K562 (cell line): ENCODE results near the gene DNAAF8. TPM values are rescaled to one million over a fixed set of nuclear protein-coding genes. Genes with fewer than 3 reads are reported as not detected.
"Not testable (repeated sequence)": the region's sequence is repeated elsewhere in the genome, so short reads cannot be mapped to it uniquely, and the experiment has no call there.

Experiments
- ATAC-seq: fragments of 200-7000 bp; cut with Tn5 transposase; 3 replicates; pipeline ENCODE4 v1.9.1; 2020; ENCODE audit warnings: moderate library complexity
- BruUV-seq: library from RNA; stranded (reverse); fragments of 400-500 nt; replicated peaks from 2 replicates; lab custom pipeline; 2021; lab: Mats Ljungman, UMichigan
- CTCF ChIA-PET: fragments of 300-600 bp; formaldehyde crosslinking; extraction: SDS; loops from one replicate; lab custom pipeline; 2021; ENCODE audit warnings: low intra/inter-chr PET ratio; lab: Yijun Ruan, JAX
- POLR2A ChIA-PET: fragments of 300-600, 350-650 bp; sonication (Branson Sonifier 250); formaldehyde crosslinking; extraction: SDS; loops from one replicate; lab custom pipeline; 2021; ENCODE audit warnings: antibody characterized with exemption, inconsistent platforms; lab: Yijun Ruan, JAX
- DNase-seq, 4 experiments: peaks; one replicate each; pipeline versions ENCODE4 v3.0.0 to v3.0.0-alpha.2; 2011 to 2018; ENCODE audit warnings: low spot score in 3 of 4, mixed read lengths in 3 of 4; ENCODE audit errors: extremely low read depth in 1 of 4
- FAIRE-seq: peaks from 2 replicates; lab custom pipeline; 2011; peaks lifted over from hg19 to GRCh38; lab: Jason Lieb, UNC
- H2AFZ ChIP-seq: 2 replicates; pipeline ENCODE4 v1.6.0; 2011; ENCODE audit warnings: low read depth, low read length, control low read depth, inconsistent platforms
- H3K27ac ChIP-seq: fragments of 200-600 bp; 3 replicates; pipeline ENCODE4 v1.8.0; 2011; ENCODE audit warnings: low read depth, mild to moderate bottlenecking, control low read depth, inconsistent platforms, low read length, moderate library complexity, mixed read lengths; ENCODE audit errors: extremely low read depth
- H3K27me3 ChIP-seq, 2 experiments: fragments of 300-600 bp in 1 of 2; 2 replicates in 1 of 2; 3 replicates in 1 of 2; pipeline versions ENCODE4 v1.6.0 to v1.8.0; 2011; ENCODE audit warnings: inconsistent platforms in 2 of 2, low read length in 2 of 2, mild to moderate bottlenecking in 1 of 2, mixed read lengths in 1 of 2, moderate library complexity in 1 of 2; ENCODE audit not compliant: control insufficient read depth in 2 of 2, insufficient read depth in 2 of 2
- H3K36me3 ChIP-seq: fragments of 300-600 bp; 3 replicates; pipeline ENCODE4 v1.8.0; 2011; ENCODE audit warnings: mild to moderate bottlenecking, low read length, inconsistent platforms; ENCODE audit not compliant: control insufficient read depth, insufficient read depth
- H3K4me1 ChIP-seq, 2 experiments: fragments of 200-600 bp in 1 of 2; replicated peaks in 1 of 2; 2 replicates in 1 of 2; 3 replicates in 1 of 2; pipeline versions ENCODE4 v1.5.1 to v1.8.0; 2011; ENCODE audit warnings: inconsistent platforms in 2 of 2, low read length in 2 of 2, mild to moderate bottlenecking in 1 of 2, mixed read lengths in 1 of 2, moderate library complexity in 1 of 2; ENCODE audit not compliant: control insufficient read depth in 2 of 2, insufficient read depth in 2 of 2
- H3K4me2 ChIP-seq: 2 replicates; pipeline ENCODE4 v1.6.1; 2011; ENCODE audit warnings: low read length, control low read depth, inconsistent platforms, mixed read lengths; ENCODE audit not compliant: insufficient read depth
- H3K4me3 ChIP-seq: fragments of 200-600 bp; sonication (generic), shearing (Covaris generic); 2 replicates; pipeline ENCODE4 v1.5.1; 2016; ENCODE audit warnings: control low read depth, inconsistent platforms
- H3K79me2 ChIP-seq: fragments of 200-600 bp; 3 replicates; pipeline ENCODE4 v1.8.0; 2011; ENCODE audit warnings: low read length, inconsistent platforms; ENCODE audit not compliant: control insufficient read depth, insufficient read depth
- H3K9ac ChIP-seq, 2 experiments: 2 replicates each; pipeline versions ENCODE4 v1.6.0 to v1.6.1; 2011; ENCODE audit warnings: low read depth in 2 of 2, low read length in 2 of 2, control low read depth in 1 of 2, inconsistent platforms in 1 of 2, mild to moderate bottlenecking in 1 of 2, mixed read lengths in 1 of 2; ENCODE audit not compliant: insufficient read depth in 1 of 2
- H3K9me1 ChIP-seq: one replicate; pipeline ENCODE4 v1.6.0; 2011; ENCODE audit warnings: inconsistent platforms, mild to moderate bottlenecking, low read length, moderate library complexity; ENCODE audit not compliant: control insufficient read depth, insufficient read depth
- H3K9me3 ChIP-seq: replicated peaks from 2 replicates; pipeline ENCODE4 v1.5.1; 2011; ENCODE audit warnings: low read depth, low read length, inconsistent platforms; ENCODE audit not compliant: control insufficient read depth, insufficient read depth
- H4K20me1 ChIP-seq: replicated peaks from 2 replicates; pipeline ENCODE4 v1.6.1; 2011; ENCODE audit warnings: low read length, inconsistent platforms, mixed read lengths; ENCODE audit not compliant: control insufficient read depth, insufficient read depth
- HNRNPH1 ChIP-seq: fragments of 200-400 bp; formaldehyde crosslinking; optimal IDR thresholded peaks from 2 replicates; pipeline ENCODE3; 2017; ENCODE audit warnings: low read depth, mild to moderate bottlenecking, low read length, moderate library complexity
- MXI1 ChIP-seq: IDR thresholded peaks from 2 replicates; pipeline ENCODE4 v1.6.1; 2011; ENCODE audit warnings: low read depth, mild to moderate bottlenecking, improper control_type of control experiment, low read length
- POLR2G ChIP-seq: fragments of 200-400 bp; formaldehyde crosslinking; IDR thresholded peaks from 2 replicates; pipeline ENCODE4 v1.6.1; 2017; ENCODE audit warnings: low read depth, mild to moderate bottlenecking, antibody characterized with exemption, low read length, moderate library complexity
- ZNF121 ChIP-seq: sonication (generic); formaldehyde crosslinking; conservative IDR thresholded peaks from 2 replicates; pipeline ENCODE4 v1.8.0; 2022; ENCODE audit warnings: missing genetic modification reagents
- WGBS: fragments of 100-300 bp; shearing (Covaris generic); methylation state at CpG from one replicate; pipeline ENCODE4 v1.1.6; 2016; ENCODE audit warnings: low coverage, mixed read lengths; ENCODE audit not compliant: insufficient coverage; ENCODE audit errors: missing lambda C conversion rate; 5-methylcytosine and 5-hydroxymethylcytosine counted together
- in situ Hi-C: fragments of 300-500 bp; cut with MboI; formaldehyde crosslinking; loops from 4 replicates; pipeline ENCODE4 v1.15.0; 2018; ENCODE audit warnings: inconsistent platforms, mixed read lengths
- intact Hi-C: fragments of 100-400 bp; cut with micrococcal nuclease; formaldehyde crosslinking; loops from 2 replicates; pipeline ENCODE4 v1.14.2; 2022
- polyA plus RNA-seq, 8 experiments: library from polyadenylated mRNA; depleted of rRNA in 4 of 8; stranded (reverse) in 5 of 8; unstranded in 3 of 8; fragments of >200 nt; fragmentation: Nextera tagmentation in 2 of 8; fragmentation: Illumina TruSeq in 1 of 8; extraction: Ambion mirVana in 2 of 8; extraction: Trizol in 1 of 8; gene quantifications; 2 replicates each; pipeline versions ENCODE4 v1.2.1 to v1.2.3, GENCODE V29; 2011 to 2014; ENCODE audit warnings: inconsistent platforms in 1 of 8, missing spikeins in 1 of 8
- total RNA-seq, 7 experiments: library from RNA; depleted of rRNA in 6 of 7; stranded (reverse); fragments of >200 nt in 6 of 7; fragmentation: Illumina TruSeq in 2 of 7; extraction: Trizol in 2 of 7; gene quantifications; 2 replicates each; pipeline versions ENCODE4 v1.2.1 to v1.2.3, GENCODE V29; 2011 to 2021; ENCODE audit warnings: low replicate concordance in 1 of 7
- TF ChIP-seq, protein P1 (sequence below): fragments of 450-650 bp; IDR thresholded peaks from 2 replicates; pipeline ENCODE4 v1.6.1; 2016

The DNAAF8 gene
- total and polyA plus RNA-seq, 9 of the 15 experiments (the other 6 are each of a cell fraction or from before 2014, with no cell fraction given) = 0.04 to 0.12 (median 0.10) TPM; not detected in 6

DNA sequence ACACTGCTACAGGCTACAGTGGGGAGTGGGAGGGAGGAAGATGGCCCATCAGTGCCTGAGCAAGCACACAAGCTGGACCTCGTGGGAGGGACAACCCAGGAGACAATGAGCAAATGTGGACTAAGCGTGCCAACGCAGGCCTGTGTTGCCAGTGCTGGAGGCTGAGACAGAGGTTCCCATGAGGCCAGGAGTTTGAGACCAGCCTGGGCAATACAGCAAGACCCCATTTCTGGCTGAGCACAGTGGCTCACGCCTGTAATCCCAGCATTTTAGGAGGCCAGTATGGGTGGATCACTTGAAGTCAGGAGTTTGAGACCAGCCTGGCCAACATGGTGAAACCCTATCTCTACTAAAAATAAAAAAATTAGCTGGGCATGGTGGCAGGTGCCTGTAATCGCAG, 4.0 kb downstream of the DNAAF8 start:
- H3K9me3 ChIP-seq, H3K4me2 ChIP-seq, FAIRE-seq, DNase-seq, intact Hi-C loops, H3K27ac ChIP-seq, H4K20me1 ChIP-seq, ATAC-seq, in situ Hi-C loops, H3K9me1 ChIP-seq, H3K4me3 ChIP-seq, H3K36me3 ChIP-seq, BruUV-seq, H3K79me2 ChIP-seq, CTCF ChIA-PET, H3K27me3 ChIP-seq, H2AFZ ChIP-seq: not testable (repeated sequence)
- POLR2A ChIA-PET = interaction anchor here (0.6 to 1.1 kb wide), 3 partner anchors 14 to 146 kb away, joined by 3 read pairs; no protein-coding TSS in a partner anchor
- peak overlapping the region in 1 of 2 experiments; percentile 55; a peak in 1 of 4 replicates for H3K9ac ChIP-seq
- peak; percentile 92 for TF ChIP-seq ZNF121 (CRISPR knock-in tag)
- H3K4me1 ChIP-seq = peaks cover 0 to 20% of the 10 kb centered on the region in 2 experiments; a peak in 3 of 5 replicates
- 55% methylated on average over 5 of the region's 5 CpGs for WGBS

- ATAC-seq = peak; percentile 30
- in situ Hi-C loops (no loop called here), intact Hi-C loops (no loop called here)
- Histone ChIP-seq H3K9me1 (no peaks in the 10 kb centered on the region), H3K9me3 (no peaks in the 10 kb centered on the region), H3K79me2 (no peaks in the 10 kb centered on the region), H3K9ac (peak overlapping the region in 1 of 2 experiments; percentile 63; a peak in 1 of 4 replicates), H3K36me3 (no peaks in the 10 kb centered on the region), H4K20me1 (no peaks in the 10 kb centered on the region), H2AFZ (peak overlapping the region; percentile 72), H3K27ac (no peak overlapping the region), H3K4me2 (no peak overlapping the region), H3K4me1 (peaks cover 0 to 16% of the 10 kb centered on the region in 2 experiments; a peak in 2 of 5 replicates), H3K4me3 (no peak overlapping the region), H3K27me3 (no peaks in the 10 kb centered on the region)
- no peak for FAIRE-seq
- ChIA-PET CTCF (no interaction called here), POLR2A (no interaction called here)
- BruUV-seq = no TSS peak
- TF ChIP-seq, protein P1, sequence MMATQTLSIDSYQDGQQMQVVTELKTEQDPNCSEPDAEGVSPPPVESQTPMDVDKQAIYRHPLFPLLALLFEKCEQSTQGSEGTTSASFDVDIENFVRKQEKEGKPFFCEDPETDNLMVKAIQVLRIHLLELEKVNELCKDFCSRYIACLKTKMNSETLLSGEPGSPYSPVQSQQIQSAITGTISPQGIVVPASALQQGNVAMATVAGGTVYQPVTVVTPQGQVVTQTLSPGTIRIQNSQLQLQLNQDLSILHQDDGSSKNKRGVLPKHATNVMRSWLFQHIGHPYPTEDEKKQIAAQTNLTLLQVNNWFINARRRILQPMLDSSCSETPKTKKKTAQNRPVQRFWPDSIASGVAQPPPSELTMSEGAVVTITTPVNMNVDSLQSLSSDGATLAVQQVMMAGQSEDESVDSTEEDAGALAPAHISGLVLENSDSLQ = peak; percentile 41
- no peak for TF ChIP-seq MXI1
- no peak for TF ChIP-seq HNRNPH1
- TF ChIP-seq POLR2G = 0 out of 2 replicates have a peak, but pooled peaks have one; percentile 21
- DNase-seq = no peak
- WGBS = 47% methylated on average over 13 of the region's 14 CpGs
These were observed 9.0 kb downstream of the DNAAF8 start for GRCh38 chr16:4743226-4743878.
